ENCODE measurements around the gene SUMO3. TPM values are rescaled to one million over a fixed set of nuclear protein-coding genes. Genes with fewer than 3 reads are reported as not detected.

SUMO3 gene
- total RNA-seq = 10 to 100 TPM; 59.7 to 74.1 TPM

DNA sequence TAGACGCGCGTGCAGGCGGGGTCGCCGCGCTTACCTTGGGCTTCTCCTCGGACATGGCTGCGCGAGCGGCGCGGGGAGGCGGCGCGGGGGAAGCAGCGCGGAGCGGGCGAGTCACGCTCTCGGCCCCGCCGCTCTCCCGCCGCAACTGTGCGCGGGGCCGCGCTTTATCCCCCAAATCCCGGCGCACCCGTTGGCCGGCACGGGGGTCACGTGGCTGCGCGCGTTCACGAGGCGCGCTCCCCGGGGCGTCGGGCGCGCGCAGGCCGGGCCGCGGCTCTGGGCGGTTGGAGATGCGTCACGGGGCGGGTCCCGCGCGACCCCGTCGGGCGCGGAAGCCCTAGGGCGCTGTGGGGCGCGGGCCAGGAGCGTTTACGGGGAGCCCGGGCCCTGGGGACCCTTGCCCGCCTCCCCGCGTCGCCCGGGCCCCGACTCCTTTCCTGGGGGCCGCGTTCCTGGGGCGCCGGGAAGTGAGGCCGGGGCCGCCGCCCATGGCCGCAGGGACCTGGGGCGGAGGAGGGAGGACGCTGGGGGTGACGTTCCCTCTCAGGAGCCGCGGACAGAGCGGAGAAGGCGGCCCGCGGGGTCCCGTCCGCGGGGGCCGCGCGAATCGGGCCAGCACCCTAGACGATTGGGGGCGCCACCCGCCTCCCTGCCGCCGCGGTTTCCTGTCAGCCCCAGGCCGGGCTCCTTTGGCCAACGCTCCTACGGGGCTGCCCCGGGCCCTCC, at the start of gene SUMO3:
Gene SUMO3, minus strand, starts transcription at position 149 of the 726 bp plus-strand sequence. Its CDS starts 94 bp downstream, at position 55.
- TF ChIP-seq, protein P1, sequence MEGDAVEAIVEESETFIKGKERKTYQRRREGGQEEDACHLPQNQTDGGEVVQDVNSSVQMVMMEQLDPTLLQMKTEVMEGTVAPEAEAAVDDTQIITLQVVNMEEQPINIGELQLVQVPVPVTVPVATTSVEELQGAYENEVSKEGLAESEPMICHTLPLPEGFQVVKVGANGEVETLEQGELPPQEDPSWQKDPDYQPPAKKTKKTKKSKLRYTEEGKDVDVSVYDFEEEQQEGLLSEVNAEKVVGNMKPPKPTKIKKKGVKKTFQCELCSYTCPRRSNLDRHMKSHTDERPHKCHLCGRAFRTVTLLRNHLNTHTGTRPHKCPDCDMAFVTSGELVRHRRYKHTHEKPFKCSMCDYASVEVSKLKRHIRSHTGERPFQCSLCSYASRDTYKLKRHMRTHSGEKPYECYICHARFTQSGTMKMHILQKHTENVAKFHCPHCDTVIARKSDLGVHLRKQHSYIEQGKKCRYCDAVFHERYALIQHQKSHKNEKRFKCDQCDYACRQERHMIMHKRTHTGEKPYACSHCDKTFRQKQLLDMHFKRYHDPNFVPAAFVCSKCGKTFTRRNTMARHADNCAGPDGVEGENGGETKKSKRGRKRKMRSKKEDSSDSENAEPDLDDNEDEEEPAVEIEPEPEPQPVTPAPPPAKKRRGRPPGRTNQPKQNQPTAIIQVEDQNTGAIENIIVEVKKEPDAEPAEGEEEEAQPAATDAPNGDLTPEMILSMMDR (IDR thresholded peaks at IDR 0.05) = peak in 1 of 2 donors; percentile 33
- DNase-seq (ENCODE audit: low spot score) = peak; percentile 89

DNA sequence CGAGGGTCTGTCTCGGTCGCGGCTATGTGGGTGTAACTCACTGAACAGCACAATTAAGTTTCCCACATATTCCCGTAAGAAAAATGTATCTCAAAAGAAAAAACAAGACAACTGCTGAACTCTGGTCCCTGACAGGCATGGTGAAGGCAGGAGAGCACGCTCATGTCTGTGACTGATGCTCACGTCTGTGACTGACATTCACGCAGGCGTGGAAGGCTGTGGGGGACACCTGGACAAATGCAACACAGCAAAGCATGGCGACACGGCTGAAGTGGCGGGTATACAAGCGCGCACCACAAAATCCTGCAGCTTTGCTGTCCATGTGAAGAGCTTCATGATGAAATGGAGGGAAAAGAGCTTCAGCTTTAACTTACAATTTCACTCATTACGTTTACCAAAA, 49.6 kb upstream of the SUMO3 start:
- Histone ChIP-seq H3K9me3 (no peaks in the 10 kb centered on the region), H3K36me3 (peaks cover 27% of the 10 kb centered on the region), H3K27me3 (no peaks in the 10 kb centered on the region), H3K4me1 (peaks cover 0 to 74% of the 10 kb centered on the region in 2 donors), H3K27ac (peak overlapping the region; percentile 89 to 97), H3K4me3 (no peak overlapping the region)
- TF ChIP-seq, protein P1 (IDR thresholded peaks at IDR 0.05) = no peak
- DNase-seq (ENCODE audit: low spot score) = no peak

More for the DNA sequence above, at the start of gene SUMO3:
- peak within 1 kb of the TSS; percentile 94 to 97 for H3K27ac ChIP-seq
- no peaks in the 10 kb centered on the region for H3K27me3 ChIP-seq
- H3K9me3 ChIP-seq = peaks cover 0 to 17% of the 10 kb centered on the region in 2 donors
- peaks cover 2% of the 10 kb centered on the region for H3K36me3 ChIP-seq
- peak within 1 kb of the TSS; percentile 92 for H3K4me3 ChIP-seq
- H3K4me1 ChIP-seq = peaks cover 0 to 41% of the 10 kb centered on the region in 2 donors

DNA sequence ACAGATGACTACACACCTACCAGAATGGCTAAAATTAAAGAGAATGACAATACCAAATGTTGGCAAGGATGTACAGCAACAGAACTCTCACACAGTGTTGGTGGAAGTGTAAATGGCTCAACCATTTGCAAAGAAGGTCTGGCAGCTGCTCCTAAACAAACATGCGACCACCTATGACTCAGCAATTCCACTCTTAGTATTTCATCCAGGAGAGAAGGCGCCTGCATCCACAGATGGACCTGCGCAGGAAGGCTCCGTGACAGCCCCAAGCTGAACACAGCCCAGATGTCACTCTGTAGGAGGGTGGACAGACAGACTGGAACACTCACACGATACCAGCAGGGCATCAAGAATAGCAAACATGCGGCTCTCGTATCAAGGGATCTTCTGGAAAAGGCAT, 48.9 kb upstream of the SUMO3 start:
- no peaks in the 10 kb centered on the region for H3K9me3 ChIP-seq
- DNase-seq (ENCODE audit: low spot score) = no peak
- peak overlapping the region; percentile 89 to 97 for H3K27ac ChIP-seq
- no peak overlapping the region for H3K4me3 ChIP-seq
- TF ChIP-seq, protein P1 (IDR thresholded peaks at IDR 0.05) = no peak
- peaks cover 27% of the 10 kb centered on the region for H3K36me3 ChIP-seq
- H3K27me3 ChIP-seq = no peaks in the 10 kb centered on the region
- peaks cover 0 to 74% of the 10 kb centered on the region in 2 donors for H3K4me1 ChIP-seq

DNA sequence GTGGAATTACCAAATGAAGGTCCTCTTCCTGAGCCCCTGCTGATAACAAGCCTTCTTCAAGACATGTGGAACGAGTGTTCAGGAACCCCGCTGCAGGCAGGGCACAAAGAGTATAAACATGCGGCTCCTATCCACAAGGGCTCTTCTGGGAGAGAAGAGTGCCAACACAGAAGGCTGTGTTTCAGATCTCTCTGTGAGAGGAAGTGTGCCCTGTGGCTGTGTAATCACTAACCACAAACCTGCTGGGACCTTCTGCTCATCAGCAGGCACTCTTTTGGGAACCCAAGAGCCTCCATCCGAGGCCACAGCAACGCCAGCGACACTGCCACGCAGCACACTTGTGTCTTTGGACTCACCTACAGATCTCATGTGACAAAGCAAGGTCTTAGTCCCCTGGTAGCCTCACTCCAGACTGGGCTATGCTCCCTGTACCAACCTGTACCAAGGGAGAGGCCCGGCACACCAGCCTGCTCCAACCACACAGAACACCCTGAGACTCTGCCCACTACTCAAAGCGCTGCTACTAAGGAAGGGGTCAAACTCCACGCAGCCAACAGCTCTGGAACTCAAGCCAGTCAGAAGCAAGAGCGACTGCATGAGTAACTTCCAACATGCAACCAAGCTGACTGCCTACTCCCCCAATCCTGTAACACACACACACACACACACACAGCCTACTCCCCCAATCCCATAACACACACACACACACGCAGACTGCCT, 47.9 kb upstream of the SUMO3 start:
- DNase-seq (ENCODE audit: low spot score) = no peak
- peak overlapping the region; percentile 36 to 68 for H3K27ac ChIP-seq
- H3K4me3 ChIP-seq = no peak overlapping the region
- peaks cover 0 to 70% of the 10 kb centered on the region in 2 donors for H3K4me1 ChIP-seq
- H3K27me3 ChIP-seq = no peaks in the 10 kb centered on the region
- H3K9me3 ChIP-seq = no peaks in the 10 kb centered on the region
- H3K36me3 ChIP-seq = peaks cover 27% of the 10 kb centered on the region
- TF ChIP-seq, protein P1 (IDR thresholded peaks at IDR 0.05) = no peak

DNA sequence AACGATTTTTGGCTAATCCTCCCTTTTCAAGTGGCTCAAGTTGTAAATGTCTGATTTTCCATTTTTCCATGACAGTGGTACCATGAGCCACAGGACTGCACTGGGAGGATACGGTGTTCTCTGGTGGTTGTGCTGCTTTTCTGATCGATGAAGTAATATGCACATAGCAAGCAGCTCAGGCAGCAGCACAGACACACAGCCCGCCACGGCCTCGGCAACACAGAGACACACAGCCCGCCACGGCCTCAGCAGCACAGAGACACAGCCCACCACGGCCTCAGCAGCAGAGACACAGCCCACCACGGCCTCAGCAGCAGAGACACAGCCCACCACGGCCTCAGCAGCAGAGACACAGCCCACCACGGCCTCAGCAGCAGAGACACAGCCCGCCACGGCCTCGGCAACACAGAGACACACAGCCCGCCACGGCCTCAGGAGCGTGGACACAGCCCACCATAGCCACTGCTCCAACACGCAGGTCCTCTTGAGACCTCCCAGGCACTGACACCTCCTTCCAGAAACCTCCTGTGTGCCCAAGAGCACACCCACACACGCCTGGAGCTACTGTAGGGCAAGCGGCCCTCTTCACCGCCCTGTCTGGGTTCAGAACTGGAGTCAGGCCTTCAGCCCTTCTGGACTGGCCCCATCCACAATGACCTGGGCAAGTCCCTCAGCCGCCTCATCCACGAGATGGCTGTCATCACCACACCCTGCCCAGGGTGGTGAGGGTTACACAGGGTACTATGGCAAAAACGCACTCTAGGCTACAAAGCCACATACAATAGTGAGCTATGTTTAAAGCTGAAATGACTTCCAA, 45.2 kb upstream of the SUMO3 start:
- DNase-seq (ENCODE audit: low spot score) = no peak
- no peak overlapping the region for H3K4me3 ChIP-seq
- no peaks in the 10 kb centered on the region for H3K9me3 ChIP-seq
- peak overlapping the region in 1 of 2 donors; percentile 20 for H3K27ac ChIP-seq
- peaks cover 47% of the 10 kb centered on the region for H3K36me3 ChIP-seq
- H3K4me1 ChIP-seq = peaks cover 0 to 54% of the 10 kb centered on the region in 2 donors
- no peaks in the 10 kb centered on the region for H3K27me3 ChIP-seq
- TF ChIP-seq, protein P1 (IDR thresholded peaks at IDR 0.05) = no peak
